Metanephros (tissue), 2 donors: ENCODE results near the gene SVEP1. TPM values are rescaled to one million over a fixed set of nuclear protein-coding genes. Genes with fewer than 3 reads are reported as not detected.

Source experiments
- small RNA-seq: library from RNA; depleted of rRNA; stranded (forward); fragments of <200 nt; gene quantifications from one replicate; pipeline ENCODE3, GENCODE V24; 2014; ENCODE audit warnings: low replicate concordance
- total RNA-seq: library from RNA; depleted of rRNA; stranded (reverse); fragments of >200 nt; gene quantifications from one replicate; pipeline ENCODE4 v1.2.3, GENCODE V29; 2014

Gene SVEP1
- total RNA-seq: 18.5 TPM

GRCh38 chr9:110579034-110579861 is at the start of gene SVEP1:
Gene SVEP1 (minus strand): TSS chr9:110579741. CDS start chr9:110579543, 198 bp downstream.

GRCh38 chr9:110337727-110338126 is 241.8 kb downstream of the SVEP1 start, which contains the start of gene TXNDC8:
Gene TXNDC8 (minus strand): TSS chr9:110337863.

Small RNAs within 50 kb of the gene (small RNA-seq; reads per million reads assigned to genes)
- gene RNU6-1039P: not detected

Other genes starting within 250 kb of the SVEP1 start
- gene TXNDC8, start 241.9 kb downstream of the SVEP1 start, total RNA-seq: not detected
- 2.3 TPM for gene MUSK, start 89.0 kb upstream of the SVEP1 start, total RNA-seq